GM18909 (cell line): Measurements from ENCODE around the gene GSTM5.
"Not testable (repeated sequence)": the region's sequence is repeated elsewhere in the genome, so short reads cannot be mapped to it uniquely, and the experiment has no call there.

Source experiments
- ATAC-seq: cut with Tn5 transposase; IDR thresholded peaks from one replicate; pipeline ENCODE4 v1.9.1; 2021; ENCODE audit warnings: mild to moderate bottlenecking; ENCODE audit not compliant: unreplicated experiment, poor library complexity

The GSTM5 gene

DNA sequence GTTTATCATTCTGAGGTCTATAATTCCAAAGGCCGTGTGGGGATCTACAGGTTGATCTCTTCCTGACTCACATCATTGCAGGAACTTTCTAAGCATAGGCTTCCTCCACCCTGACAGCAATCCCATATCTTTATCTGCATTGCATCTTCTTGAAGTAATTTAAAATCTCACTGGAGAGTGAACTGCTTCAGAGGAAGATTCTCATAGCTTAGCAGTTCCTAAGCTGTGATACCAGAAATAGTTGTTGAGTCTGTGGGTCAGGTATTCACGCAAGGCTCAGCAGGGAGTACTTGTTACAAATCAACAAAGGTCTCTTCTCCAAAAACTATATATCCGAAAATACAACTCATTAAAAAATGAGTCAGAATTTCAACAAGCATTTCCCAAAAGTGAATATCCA lies 16.9 kb upstream of the GSTM5 start:
- ATAC-seq, result not testable (repeated sequence)

- no peak for ATAC-seq
Observed at GRCh38 chr1:109697066-109697465, 15.0 kb upstream of the GSTM5 start.

DNA sequence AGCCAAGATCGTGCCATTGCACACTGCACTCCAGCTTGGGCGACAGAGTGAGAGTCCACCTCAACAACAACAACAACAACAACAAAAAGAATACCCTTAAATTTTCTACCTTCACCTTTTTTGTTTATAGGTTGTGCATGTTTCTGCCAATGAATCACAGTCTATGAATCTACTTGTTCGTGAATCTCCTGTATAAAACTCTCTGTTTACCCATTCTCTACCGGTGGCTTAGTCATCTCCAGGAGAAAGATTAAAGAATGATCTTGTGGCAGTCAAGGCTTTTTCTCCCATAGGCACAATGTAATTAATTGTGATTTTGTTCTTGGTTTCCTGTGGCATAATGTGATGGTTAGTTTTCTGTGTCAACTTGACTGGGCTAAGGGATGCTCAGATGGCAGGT lies 14.2 kb upstream of the GSTM5 start:
- ATAC-seq, result not testable (repeated sequence)

- not testable (repeated sequence) for ATAC-seq
Observed at GRCh38 chr1:109702940-109703339, 9.1 kb upstream of the GSTM5 start.

GRCh38 chr1:109704173-109704572 lies 7.9 kb upstream of the GSTM5 start:
- no peak for ATAC-seq

- ATAC-seq, result no peak
Observed at GRCh38 chr1:109705411-109705810, 6.6 kb upstream of the GSTM5 start.

DNA sequence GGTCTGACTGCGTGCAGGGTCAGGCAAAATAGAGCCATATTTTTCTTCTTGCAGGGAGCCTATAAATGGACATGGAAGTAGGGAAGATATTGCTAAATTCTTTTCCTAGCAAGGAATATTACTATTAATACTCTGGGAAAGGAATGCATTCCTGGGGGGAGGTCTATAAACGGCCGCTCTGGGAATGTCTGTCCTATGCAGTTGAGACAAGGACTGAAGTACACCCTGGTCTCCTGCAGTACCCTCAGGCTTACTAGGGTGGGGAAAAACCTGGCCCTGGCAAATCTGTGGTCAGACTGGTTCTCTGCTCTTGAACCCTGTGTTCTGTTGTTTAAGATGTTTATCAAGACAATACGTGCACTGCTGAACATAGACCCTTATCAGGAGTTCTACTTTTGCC lies 3.1 kb upstream of the GSTM5 start:
- ATAC-seq, result not testable (repeated sequence)

- ATAC-seq, result not testable (repeated sequence)
Observed at GRCh38 chr1:109709822-109710221, 2.2 kb upstream of the GSTM5 start.

DNA sequence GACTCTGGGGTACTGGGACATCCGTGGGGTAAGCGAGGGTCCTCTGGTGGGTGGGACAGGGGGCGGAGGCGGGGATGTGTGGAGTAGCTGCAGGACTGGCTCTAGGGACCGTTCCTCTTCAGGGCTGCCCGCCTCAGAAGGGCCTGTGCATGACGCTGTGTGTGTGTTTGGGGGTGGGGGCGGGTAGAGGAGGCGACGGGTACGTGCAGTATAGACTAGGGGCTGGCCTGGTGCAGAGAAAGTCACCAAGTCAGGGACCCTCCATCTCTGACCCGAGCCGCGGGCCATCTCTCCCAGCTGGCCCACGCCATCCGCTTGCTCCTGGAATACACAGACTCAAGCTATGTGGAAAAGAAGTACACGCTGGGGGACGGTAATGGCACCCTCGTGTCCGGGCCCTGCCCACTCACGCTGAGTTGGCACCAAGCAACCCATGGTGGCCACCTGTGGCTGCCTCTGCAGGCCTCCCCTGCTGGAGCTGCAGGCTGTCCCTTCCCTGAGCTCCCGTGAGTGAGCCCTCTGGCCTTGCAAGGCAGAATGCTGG lies 342 bp downstream of the GSTM5 start:
- ATAC-seq, result no peak

DNA sequence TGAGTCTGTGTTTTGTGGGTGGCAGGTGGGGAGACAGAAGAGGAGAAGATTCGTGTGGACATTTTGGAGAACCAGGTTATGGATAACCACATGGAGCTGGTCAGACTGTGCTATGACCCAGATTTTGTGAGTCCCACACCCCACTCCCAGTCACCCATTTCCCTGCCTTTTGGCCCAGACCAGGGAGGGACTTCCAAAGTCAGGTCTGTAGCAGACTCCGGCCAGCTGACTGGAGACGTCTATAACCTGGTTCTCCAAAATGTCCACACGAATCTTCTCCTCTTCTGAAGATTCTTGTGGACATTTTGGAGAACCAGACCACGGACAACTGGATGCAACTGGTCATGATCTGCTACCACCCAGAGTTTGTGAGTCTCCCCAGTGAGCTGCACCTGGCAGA lies 1.6 kb downstream of the GSTM5 start:
- ATAC-seq, result no peak

GRCh38 chr1:109714661-109715372 lies 2.8 kb downstream of the GSTM5 start:
- no peak for ATAC-seq

- no peak for ATAC-seq
Observed at GRCh38 chr1:109716121-109716520, 4.1 kb downstream of the GSTM5 start.

DNA sequence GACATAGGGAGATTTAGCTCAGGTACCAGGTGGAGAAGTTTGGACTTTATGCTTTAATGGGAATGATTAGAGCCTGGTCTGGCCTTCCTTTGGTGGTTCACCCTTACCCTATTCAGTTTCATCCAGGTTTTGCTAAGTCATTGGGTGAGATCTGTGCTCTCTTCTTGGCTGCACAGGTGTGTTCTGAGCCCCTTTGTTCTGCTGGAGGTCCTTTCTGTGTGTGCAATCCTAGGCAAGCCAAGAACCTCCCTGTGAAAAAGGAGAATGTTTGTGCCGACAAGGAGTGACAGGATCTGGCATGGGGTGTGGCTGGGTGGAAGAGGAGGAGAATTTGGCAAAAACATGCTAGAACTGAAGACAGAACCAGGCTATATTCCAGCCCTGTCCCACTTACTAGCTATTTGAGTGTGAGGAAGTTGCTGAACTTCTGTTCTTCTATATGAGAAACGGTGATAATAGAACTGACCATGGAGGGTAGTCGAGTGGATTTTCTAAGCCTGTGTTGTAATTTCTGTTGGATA lies 4.6 kb downstream of the GSTM5 start:
- ATAC-seq, result no peak

DNA sequence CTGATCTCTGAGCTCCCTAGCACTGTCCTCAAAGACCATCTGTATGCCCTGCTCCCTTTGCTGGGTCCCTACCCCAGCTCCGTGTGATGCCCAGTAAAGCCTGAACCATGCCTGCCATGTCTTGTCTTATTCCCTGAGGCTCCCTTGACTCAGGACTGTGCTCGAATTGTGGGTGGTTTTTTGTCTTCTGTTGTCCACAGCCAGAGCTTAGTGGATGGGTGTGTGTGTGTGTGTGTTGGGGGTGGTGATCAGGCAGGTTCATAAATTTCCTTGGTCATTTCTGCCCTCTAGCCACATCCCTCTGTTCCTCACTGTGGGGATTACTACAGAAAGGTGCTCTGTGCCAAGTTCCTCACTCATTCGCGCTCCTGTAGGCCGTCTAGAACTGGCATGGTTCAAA lies 5.7 kb downstream of the GSTM5 start:
- no peak for ATAC-seq

- ATAC-seq, result no peak
Observed at GRCh38 chr1:109718495-109718894, 6.4 kb downstream of the GSTM5 start.

GRCh38 chr1:109719337-109719837 lies 7.3 kb downstream of the GSTM5 start:
- no peak for ATAC-seq

DNA sequence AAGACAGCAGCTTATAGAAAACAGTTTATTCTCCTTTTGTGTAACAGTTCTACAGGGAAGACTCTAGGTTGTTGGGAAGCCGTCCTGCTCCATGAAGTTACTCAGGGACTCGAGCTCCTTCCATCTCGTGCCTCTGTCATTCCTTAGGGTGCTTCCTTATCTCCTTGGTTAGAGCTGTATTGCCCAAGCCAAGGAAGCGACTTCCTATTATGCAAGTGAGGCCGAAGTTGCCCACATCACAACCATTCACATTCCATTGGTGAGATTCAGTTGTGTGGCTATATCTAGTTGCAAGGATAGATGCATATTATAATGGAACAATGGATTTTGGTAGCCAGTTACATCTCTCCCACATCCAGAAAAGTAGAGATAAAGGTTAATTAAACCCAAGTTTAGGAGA lies 9.0 kb downstream of the GSTM5 start:
- no peak for ATAC-seq

GRCh38 chr1:109721971-109722370 lies 9.9 kb downstream of the GSTM5 start:
- no peak for ATAC-seq

DNA sequence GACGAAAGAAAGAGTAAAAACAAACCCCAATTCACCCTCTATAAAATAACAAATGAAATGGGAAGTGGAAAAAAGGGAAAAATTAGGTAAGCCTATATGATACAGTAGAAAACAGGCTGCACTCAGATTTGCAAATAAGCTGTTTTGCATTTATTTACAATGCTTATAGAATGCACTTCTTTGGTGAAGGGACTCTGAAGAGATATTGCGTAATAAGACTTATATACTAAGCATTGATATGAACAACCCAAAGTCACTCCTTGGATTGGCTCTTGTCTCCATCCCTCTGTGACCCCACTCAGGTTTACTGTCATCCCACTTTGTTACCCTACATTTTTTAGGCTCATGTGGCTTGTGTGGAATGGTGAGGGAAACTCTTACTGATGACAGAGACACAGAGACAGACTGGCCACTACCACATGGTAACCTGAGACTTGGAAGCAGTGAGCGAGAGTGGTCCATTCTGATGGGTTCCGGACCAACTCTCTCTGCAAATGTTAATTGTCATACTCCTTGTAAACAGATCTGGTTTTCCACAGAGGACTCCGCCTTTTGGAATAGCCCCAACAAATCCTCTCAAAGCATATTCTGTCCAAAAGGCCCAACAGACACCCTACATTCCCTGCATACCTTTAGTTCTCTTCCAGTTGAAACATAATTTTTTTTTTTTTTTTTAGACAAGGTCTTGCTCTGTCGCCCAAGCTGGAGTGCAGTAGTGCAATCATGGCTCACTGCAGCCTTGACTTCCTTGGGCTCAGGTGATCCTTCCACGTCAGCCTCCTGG lies 11.0 kb downstream of the GSTM5 start:
- no peak for ATAC-seq

- no peak for ATAC-seq
Observed at GRCh38 chr1:109724933-109725332, 12.9 kb downstream of the GSTM5 start.

DNA sequence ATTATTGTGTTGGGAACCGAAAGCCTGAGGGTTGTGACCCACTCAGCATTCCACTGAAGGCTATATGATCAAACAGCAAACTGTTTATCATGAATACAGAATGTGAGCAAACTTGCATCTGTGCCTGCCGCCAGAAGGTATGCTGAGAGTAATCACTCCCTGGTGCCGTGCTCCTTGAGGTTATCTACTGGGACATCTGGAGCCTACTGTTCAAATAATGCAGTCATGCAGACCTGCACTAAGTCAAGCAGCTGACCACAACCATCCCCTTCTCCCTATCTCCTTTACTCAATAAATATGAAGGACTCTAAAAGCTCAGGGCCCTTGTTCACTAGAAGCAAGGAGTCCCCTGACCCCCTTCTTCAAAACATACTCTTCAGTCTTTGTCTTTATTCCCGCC lies 13.5 kb downstream of the GSTM5 start:
- ATAC-seq, result no peak
